Activated CD8-positive, alpha-beta memory T cell treated with anti-CD3 and anti-CD28 coated beads for 24 hours (primary cell): ENCODE data around the gene ETFA.

Source experiments
- DNase-seq: peaks from one replicate; pipeline ENCODE4 v3.0.0-alpha.2; 2020

Gene ETFA

DNA sequence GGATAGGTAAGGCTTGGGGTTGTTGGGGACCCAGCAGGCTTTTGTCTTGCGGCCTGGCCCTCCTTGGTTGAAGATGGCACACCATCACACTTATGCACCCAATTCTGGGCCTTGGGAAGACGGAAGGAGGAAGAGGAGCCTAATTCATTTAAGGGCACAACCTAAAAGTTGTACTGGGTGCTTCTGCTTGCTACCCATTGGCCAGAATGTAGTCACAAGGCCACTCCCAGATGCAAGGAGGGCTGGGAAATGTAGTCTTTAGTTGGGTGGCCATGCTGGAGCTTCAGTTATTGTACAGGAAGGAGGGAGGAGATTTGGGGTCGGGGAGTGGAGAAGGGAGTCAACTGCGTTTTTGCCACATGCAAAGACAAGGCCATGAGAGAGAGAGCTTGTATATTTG lies 142.3 kb downstream of the ETFA start:
- DNase-seq, result no peak

DNA sequence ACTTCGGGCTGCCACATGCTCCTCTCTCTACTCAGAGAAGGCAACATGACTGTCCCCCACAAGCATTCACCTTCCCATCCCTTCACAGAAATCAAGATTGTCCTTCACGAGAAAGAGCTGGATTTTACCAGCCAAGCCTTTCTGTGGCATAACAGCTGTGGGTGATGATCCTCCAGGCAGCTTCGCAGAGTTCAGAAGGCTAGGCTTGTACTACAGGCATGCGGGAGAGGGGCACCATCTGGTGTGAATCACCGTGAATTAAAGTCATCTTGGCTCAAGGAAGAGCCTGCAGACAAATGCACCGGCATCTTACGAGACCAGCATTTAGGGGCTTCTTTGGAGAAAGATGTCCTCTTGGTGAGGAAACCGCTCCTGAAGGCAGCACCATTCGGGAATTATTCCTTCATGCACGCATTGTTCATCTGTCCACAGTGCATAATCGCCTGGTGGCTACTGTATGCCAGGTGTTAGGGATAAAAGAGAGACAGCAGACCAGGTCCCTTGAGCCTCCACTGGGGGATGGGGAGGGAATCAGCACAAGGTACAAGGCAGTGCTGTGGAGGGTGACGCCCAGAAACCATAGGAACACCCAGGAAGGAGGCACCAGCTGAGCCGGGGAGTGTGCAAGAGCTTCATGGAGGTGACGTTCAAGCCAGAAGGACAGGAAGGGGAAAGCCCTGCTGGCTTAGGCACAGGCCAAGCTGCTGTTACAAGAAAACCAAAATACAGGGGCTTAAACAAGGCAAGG lies 142.9 kb downstream of the ETFA start:
- no peak for DNase-seq

- no peak for DNase-seq
These were observed 145.3 kb downstream of the ETFA start for GRCh38 chr15:76165951-76166350.
